ENCODE data around the gene RPS6KA3.
"Not testable (repeated sequence)": the region's sequence is repeated elsewhere in the genome, so short reads cannot be mapped to it uniquely, and the experiment has no call there.

Gene RPS6KA3

DNA sequence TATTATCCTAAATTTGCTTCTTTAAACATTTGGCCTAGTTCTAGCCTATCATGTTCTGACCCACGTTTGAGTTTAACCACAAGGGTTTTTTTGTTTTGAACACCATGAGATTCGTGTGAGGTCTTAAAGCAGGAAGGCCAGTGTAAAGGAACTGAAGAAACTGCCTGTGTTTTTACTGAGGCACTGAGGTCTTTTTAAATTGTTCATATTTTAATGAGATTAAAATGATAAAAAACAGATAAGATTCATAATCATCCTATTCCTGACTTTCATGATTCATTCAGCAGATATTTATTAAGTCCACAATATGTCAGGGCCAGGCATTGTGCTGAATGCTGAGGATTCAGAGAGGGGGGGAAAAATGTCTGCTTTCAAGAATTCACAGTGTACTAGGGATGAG is 3.2 kb downstream of the RPS6KA3 start:
- no peak for DNase-seq

DNA sequence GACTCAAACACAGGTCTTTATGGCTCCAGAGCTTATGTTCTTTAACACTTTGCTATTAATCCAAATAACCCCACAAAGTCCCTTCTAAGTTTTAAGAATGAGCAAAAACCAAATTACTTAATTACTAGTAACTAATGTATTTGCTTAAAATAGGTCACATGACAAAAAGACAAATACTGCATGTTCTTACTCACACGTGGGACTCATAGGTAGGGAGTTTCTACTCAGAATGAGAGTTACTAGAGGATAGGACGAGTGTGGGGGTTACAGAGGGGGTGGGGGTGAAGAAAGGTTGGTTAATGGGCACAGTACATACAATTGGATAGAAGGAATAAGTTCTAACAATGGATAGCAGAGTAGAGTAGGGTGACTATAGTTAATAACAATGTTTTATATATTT is 5.8 kb downstream of the RPS6KA3 start:
- no peak for DNase-seq

DNA sequence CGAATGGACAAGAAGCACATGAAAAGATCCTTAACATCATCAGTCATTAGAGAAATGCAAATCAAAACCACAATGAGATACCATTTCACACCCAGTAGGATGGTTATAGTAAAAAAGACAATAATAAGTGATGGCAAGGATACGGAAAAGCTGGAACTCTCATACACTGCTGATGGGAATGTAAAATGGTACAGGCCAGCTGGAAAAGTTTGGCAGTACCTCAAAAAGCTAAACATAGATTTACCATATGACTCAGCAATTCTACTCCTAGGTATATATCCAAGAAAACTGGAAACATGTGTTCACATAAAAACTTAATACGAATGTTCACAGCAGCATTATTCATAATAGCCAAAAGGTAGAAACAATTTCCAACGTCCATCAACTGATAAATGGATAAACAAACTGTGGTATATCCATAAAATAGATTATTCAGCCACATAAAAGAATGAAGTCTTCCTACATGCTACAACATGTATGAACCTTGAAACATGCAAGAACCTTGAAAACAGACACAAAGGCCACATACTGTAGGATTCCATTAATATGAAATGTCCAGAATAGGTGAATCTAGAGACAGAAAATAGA is 11.9 kb downstream of the RPS6KA3 start:
- DNase-seq, result no peak

DNA sequence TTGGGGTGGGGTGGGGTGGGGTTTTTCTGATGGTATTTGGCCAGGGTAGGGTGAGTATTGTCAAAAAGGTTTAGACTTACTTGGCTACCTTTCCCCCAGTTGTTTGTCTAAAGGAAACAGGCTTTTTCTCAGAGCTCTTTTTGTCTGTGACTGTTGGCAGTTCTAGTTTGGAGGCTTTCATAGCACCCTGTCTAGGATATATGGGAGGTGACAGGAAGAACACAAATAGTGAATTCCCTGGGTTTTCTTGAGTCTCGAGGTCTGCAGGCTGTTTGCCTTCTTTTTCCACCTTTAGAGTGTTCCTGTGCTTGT is 13.5 kb downstream of the RPS6KA3 start:
- no peak for DNase-seq

DNA sequence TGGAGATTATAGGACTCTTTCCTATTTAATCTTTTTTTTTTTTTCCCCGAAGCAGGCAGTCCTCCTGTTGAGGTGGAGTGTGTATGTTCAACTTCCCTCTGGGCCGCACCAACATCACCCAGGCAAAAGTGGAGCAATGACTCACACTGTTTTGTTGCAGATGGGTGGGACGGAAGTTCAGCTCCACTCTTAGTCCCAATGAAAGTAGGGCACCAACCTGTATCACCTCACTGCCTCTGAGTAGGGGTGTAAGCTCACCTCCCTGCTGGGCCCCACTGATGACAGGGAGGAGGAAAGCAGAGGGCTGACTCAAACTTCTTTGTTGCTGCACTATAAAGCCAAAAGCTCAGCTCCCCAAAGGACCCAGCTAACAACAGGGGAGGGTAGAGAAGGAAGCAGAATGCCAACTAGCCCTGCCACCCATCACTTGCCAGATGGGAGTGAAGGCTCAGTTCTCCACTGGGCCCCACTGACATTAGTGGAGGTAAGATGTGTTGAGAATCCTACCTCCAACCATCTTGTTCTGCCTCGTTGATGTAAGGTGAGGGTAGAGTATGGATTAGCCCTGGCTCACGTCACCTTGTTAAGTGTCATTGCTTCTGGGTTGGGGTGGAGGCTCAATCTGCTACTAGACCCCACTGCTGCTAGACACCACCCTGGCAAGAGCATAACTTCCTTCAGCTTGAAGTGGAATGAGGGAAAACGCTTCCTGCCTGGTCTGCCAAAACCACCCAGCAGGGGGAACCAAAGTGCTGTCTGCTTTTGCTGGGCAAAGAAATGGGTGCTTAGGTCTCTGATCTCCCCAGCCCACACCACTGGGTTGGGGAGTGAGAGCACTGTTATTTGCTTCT is 14.1 kb downstream of the RPS6KA3 start:
- peak in 1 of 2 donors; percentile 0 for DNase-seq

DNA sequence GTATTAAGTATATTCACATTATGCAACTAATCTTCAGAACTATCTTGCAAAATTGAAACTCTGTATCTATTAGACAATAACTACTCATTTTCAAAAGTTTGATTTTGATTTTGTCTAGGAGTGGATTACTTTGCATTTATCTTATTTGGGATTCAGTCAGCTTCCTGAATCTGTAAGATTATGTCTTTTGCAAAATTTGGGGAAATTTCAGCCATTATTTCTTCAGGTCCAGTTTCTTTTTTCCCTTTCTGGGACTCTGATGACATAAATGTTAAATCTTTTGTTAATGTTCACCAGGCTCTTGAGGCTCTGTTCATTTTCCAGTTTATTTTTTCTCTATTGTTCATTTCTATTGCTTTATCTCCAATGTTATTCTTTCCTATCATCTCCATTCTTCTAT is 15.0 kb downstream of the RPS6KA3 start:
- DNase-seq, result no peak

DNA sequence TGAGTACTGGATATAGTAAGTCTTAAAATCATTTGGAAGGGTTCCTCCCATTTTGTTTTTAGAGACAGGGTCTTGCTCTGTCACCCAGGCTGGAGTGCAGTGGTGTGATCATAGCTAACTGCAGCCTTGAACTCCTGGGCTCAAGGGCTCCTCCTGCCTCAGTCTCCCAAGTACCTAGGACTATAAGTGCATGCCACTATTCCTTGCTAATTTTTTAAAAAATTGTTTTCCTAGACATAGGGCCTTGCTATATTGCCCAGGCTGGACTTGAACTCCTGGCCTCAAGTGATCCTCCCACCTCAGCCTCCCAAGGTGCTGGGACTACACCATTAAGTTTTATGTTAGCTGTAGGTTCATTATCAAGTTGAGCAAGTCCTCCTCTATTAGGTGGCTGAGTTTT is 16.6 kb downstream of the RPS6KA3 start:
- not testable (repeated sequence) for DNase-seq

DNA sequence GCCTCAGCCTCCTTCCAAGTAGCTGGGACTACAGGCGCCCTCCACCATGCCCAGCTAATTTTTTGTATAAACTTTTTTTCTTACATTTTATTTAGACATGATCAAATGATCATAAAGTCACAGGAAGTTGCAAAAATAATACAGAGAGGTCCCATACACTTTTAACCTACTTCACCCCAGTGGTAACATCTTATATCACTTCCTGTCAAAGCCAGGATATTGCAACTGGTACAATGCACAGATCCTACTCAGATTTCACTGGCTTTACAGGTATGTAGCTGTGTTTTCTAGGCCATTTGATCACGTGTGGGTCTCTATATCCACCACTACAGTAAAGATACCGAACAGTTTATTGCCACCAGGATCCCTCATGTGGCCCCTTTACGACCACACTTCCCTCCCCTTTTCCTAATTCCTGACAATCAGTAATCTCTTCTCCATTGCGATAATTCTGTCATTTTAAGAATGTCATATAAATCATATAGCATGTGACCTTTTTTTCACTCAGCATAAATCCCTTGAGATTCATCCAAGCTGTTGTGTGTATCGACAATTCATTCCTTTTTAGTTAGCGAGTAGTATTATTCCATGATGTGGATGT is 18.0 kb downstream of the RPS6KA3 start:
- no peak for DNase-seq

DNA sequence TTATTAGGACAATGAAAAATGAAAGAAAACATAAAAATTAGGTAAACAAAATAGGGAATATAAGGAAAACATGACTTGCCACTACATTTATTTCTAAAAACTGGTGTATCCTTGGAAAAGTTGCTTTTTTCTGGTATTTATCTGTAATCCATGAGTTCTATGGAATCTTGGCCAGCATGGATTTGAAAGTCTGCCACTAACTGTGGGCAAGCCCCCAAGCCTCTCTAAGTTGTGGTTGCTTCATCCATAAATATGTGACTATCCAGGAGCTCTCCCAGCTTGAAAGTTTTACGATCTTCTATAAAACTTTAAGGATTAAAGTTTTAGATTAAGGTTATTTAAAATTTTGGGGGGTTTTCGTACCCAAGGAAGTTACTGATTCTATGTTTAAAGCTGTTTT is 21.8 kb downstream of the RPS6KA3 start:
- no peak for DNase-seq

DNA sequence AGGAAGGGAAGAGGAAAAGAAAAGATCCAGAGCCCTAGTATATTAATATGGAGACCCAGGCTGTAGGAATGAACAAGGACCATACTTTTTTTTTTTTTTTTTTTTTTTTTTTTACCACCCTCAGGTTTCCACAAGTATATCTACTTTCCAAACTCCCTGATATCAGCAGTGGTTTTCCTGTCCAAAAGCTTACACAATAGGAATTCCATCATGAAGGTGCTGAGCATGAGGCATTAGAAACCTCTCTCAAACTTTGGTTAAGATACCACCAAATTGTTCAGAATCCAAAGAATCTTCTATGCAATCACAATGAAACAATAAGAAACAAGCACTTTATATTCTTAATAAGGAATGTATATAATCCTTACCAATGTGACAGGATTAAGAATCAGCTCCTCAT is 26.5 kb downstream of the RPS6KA3 start:
- DNase-seq, result no peak

DNA sequence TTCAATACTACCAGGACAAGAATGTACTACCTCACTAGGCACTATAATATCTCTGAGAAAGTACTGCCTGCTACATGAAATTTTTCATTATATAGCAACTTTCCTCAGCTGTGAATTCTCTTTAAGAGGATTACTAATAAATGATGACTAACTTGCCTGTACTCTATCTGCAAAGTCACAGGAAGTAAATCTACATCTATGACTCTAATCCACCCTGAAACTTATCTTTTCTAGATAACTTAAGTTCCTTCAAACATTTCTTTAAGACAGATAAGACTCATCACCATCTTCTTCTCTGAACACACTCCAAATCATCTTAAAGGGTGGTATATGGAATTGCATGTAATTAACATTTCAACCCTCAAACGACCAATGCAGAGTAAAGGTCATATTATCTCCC is 28.8 kb downstream of the RPS6KA3 start:
- DNase-seq, result no peak

DNA sequence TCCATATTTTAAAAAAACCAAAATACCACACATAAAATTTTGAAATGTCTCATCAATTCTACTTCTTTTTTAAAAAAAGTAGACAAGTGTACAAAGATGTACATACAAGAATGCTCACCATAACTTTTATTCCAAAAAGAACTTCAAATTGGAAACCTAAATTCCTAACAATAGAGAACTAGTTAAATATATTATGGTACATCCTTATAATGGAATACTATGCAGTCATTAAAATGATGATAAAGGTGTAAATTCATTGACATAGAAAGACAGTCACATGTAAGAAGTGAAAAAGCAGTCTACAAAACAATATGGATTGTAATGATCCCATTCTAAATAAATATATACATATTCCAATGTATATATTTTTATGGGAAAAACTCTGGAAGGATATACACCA is 31.0 kb downstream of the RPS6KA3 start:
- DNase-seq, result no peak

DNA sequence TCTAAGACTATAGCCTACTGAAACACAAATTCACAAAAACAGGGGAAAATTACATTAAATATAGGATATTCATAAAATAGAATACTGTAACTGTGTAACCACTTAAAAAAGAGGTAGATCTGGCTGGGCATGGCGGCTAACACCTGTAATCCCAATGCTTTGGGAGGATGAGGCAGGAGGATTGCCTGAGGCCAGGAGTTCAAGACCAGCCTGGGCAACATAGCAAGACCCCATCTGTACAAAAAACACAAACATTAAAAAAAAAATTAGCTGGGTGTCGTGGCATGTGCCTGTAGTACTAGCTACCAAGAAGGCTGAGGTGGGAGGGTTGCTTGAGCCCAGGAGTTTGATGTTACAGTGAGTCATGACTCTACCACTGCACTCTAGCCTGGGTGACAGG is 33.4 kb downstream of the RPS6KA3 start:
- DNase-seq, result no peak

DNA sequence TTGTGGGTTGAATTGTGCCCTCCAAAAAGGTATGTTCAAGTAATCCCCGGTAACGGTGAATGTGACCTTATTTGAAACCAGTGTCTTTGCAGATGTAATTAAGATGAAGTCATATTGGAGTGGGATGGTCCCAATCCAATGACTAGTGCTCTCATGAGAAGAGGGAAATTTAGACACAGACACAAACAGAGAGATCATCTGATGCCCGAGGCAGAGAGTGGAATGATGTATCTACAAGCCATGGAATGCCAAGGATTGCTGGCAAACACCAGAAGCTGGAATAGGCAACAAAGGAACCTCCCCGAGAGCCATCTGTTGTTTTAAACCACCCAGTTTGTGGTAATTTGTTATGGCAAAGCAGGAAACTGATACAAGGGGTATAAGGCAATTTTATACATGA is 35.1 kb downstream of the RPS6KA3 start:
- no peak for DNase-seq

DNA sequence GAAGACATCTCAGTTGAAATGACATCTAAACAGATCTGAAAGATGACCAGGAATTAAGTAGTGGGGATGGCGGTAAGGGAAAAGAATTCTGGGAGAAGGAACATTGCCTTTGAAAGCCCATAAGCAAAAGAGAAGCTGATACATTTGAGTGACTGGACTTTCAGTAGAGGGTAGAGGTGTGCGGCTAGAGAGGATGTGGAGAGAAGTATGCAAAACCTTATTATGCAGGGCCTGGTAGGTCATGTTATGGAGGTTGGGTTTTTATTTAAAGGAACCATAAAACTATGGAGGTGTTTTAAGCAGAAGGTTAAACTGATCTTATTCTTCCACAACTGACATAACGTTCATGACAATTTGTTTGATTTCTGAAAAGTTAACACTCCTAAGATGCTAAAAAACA is 36.3 kb downstream of the RPS6KA3 start:
- DNase-seq, result no peak

DNA sequence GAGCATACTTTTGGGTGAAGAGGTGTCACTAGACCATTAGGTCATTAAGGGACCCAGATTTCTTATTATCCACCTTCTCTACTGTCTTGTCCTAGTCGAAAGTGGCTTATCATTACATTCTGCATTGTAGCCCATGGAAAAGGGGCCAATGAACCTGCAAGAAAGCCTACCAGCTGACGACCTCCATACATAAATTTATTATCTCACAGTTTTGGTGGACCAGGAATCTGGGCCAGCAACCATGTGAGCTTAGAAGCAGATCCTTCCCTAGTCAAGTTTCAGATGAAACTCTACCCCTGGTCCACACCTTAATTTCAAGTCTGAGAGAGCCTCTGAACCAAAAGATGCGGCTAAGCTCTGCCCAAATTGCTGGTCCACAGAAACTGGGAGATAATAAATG is 37.6 kb downstream of the RPS6KA3 start:
- DNase-seq, result no peak

DNA sequence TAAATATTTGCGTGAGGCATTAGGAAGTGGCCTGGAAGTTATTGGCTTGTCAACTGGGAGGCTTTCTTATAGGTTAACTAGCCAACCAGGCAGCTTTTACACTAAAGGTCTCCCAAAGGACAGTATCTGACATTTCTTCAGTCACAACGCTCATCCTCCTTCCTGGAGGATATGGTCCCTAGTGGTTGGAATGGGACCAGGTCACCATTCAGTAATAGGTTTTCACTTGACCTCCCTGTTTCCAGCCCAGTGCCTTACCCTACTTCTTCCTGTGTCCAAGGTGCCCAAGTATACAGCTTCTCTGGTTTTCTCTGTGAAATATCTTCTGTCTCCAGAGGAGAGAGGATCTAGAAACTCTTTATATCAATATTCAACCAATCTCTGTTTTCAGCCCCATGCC is 38.5 kb downstream of the RPS6KA3 start:
- DNase-seq, result no peak

DNA sequence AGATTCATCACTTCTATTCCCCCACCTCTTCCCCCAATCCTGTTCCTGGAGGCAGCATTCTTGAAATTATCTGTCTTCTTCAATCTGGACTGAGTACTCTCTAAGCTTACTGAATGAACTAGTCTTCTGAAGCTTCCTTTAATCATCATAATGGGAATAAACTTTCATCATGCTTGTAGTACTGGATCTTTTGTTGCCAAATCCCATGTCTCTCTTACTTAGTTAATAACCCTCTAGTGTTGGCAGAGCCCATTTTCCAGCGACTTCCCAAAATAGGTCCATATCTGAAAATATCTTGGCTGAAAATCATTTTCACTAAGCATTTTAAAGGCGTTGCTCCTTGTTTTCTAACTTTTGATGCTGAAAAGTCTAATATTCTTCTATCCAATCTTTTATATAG is 39.6 kb downstream of the RPS6KA3 start:
- DNase-seq, result no peak

DNA sequence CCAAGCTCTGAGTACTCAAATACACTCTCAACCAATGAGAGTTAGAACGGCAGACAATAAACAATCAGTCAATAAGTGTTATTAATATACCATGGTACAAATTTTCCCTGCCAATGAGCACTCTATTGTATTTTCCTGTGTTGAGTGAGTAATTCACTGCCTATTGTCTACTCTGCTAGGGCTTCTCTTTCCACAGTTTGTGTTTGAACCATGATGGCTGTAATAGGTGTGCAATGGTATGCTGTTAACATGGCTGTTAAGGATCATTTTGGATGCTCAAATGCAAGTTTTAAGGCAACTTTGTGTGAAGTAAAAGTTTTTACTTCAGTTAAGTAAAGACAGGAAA is 41.2 kb downstream of the RPS6KA3 start:
- DNase-seq, result no peak

DNA sequence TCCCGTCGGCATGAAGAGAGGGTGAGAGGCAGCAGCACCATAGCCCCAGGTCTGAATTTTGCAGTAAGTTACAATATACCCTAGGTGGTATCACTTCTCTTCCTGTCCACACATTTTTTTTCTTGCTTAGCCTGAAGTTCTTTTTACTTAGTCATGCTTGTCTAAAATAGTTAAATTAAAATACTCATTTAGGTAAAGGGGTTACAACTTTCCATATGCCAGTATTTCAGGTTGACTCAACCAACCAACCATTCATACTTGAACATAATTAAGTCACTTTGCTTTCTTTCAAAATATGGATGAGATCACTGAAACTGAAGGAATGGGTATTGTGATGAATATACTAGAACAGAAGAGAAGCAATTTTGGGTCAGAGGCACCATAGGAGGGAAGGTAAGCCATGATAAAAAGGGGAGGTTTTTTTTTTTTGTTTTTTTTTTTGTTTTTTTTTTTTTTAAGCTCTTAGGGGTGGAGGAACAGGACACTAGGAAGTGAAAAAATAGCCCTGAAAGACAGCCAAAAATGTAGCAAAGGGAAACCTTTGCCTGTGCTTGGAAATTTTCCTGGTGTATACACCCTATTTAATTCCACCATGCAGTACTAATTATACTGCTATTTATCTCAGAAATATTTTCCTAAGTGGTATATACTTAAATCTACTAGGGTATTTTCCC is 41.8 kb downstream of the RPS6KA3 start:
- DNase-seq, result no peak

DNA sequence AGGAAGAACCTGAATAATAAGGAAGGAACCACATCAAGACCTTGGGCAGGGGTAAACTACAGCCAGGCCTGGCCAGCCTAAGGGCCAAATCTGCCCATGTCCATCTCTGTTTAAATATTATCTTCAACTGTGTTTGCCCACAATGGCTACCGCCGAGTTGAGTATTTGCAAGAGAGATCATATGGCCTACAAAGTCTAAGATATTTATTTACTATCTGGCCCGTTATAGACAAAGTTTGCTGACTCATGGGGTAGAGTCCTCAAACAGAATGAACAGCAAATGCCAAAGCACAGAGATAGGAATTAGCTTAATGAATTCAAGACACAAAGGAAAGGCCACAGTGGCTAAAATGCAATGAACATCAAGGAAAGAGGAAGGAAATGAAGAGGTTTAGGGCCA is 44.8 kb downstream of the RPS6KA3 start:
- no peak for DNase-seq

DNA sequence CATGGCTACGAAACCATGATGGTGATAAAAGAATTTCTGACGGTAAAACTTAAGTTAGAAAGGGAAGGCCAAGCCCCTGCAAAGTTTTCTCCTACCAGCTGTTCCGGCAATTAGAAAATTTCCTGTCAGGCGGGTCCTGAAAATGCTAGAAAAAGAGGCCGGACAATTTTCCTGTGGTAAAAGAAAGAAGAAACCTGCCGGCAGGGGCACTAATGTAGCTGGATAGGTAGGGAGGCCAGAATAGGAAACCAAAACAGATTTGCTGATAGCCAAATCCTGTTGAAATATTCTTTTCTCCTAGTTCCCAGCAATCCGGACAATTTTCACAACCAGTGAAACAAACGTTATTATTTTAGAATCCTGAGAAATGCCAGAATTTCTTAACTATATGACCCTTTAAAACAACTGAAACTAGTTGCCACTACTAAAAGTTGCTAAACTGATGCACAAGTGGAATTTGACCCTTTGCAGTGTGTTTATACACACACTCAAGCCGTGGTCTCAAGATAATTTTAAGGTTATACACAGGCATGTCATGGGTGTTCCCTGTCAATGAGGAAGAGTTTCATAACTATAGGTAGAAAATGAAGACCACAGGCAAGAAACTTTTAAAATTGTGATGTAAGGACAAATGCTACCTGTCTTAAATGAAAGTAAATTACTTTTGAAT is 47.7 kb downstream of the RPS6KA3 start:
- DNase-seq, result no peak

DNA sequence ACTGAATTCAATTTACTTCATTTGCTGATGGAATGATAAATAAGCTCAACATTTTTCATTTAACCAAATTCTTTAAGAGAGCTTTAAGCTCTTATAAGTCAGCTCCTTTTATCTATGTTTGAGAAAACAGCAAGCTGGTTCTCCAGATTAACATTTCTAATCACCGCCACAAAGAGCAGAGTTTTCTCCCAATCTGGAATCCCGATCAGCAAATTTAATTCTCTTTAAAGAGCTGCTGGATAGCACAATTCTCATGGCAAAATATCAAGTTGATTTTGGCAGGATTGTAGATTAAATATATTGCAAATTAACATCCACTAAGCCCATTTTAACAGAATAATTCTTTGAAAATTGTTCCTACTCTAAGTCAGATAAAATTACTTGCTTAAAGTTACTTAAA is 48.8 kb downstream of the RPS6KA3 start:
- no peak for DNase-seq

DNA sequence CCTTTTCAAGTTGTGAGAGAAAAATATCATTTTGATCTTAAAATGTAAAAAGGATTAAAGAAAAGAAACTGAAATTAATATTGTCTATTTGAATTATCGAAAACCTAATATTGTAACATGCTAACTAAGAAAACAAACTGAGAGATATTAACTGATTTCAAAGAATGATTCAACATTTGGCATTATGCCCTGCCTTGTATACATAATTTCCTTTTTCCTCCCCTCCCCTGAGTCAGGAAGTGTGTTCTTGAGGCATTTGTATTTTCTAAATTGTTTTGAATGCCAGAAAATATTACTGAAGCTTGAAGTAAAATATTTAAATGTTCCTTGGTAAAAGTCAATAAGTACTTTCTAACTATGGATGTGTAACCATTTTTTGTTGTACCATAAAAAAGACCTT is 49.4 kb downstream of the RPS6KA3 start:
- no peak for DNase-seq

All from hippocampal formation (tissue), 2 donors.